HepG2 (cell line): ENCODE data around the gene HOXD8. TPM values are rescaled to one million over a fixed set of nuclear protein-coding genes. Genes with fewer than 3 reads are reported as not detected.

Experiments used
- ATAC-seq: fragments of 200-7000 bp; cut with Tn5 transposase; 3 replicates; pipeline ENCODE4 v1.9.1; 2020; ENCODE audit warnings: mild to moderate bottlenecking, moderate library complexity
- BruUV-seq: library from RNA; stranded (reverse); fragments of 400-500 nt; replicated peaks from 2 replicates; lab custom pipeline; 2021; lab: Mats Ljungman, UMichigan
- CTCF ChIA-PET: fragments of 300-600 bp; formaldehyde crosslinking; extraction: SDS; loops from one replicate; lab custom pipeline; 2021; ENCODE audit warnings: low total read pairs, inconsistent platforms, low intra/inter-chr PET ratio; lab: Yijun Ruan, JAX
- POLR2A ChIA-PET: fragments of 350-600 bp; sonication (Branson Sonifier 250); formaldehyde crosslinking; loops from one replicate; lab custom pipeline; 2020; ENCODE audit warnings: antibody characterized with exemption, inconsistent platforms; lab: Yijun Ruan, JAX
- DNase-seq: peaks from one replicate; pipeline ENCODE4 v3.0.0-alpha.2; 2015; ENCODE audit warnings: low spot score
- FAIRE-seq: peaks from 3 replicates; lab custom pipeline; 2011; peaks lifted over from hg19 to GRCh38; lab: Jason Lieb, UNC
- H2AFZ ChIP-seq: one replicate; pipeline ENCODE4 v1.6.1; 2011; ENCODE audit warnings: low read length, inconsistent platforms
- H3K27ac ChIP-seq: fragments of 300-600 bp; 3 replicates; pipeline ENCODE4 v1.8.0; 2011; ENCODE audit warnings: mixed run types, mild to moderate bottlenecking, mixed read lengths, low read length, inconsistent platforms; ENCODE audit not compliant: insufficient read depth; ENCODE audit errors: extremely low read length
- H3K27me3 ChIP-seq, 2 experiments: fragments of 200-600 bp in 1 of 2; 2 replicates in 1 of 2; 3 replicates in 1 of 2; pipeline versions ENCODE4 v1.6.0 to v1.8.0; 2011; ENCODE audit warnings: low read length in 2 of 2, mild to moderate bottlenecking in 2 of 2, moderate library complexity in 2 of 2, inconsistent platforms in 1 of 2; ENCODE audit not compliant: insufficient read depth in 2 of 2, control insufficient read depth in 1 of 2
- H3K36me3 ChIP-seq, 2 experiments: fragments of 200-600 bp in 1 of 2; replicated peaks in 1 of 2; 2 replicates in 1 of 2; 3 replicates in 1 of 2; pipeline versions ENCODE4 v1.5.1 to v1.8.0; 2011; ENCODE audit warnings: low read length in 2 of 2, inconsistent platforms in 1 of 2; ENCODE audit not compliant: insufficient read depth in 2 of 2, control insufficient read depth in 1 of 2
- H3K4me1 ChIP-seq: 2 replicates; pipeline ENCODE4 v1.5.1; 2012; ENCODE audit warnings: low read length, inconsistent platforms; ENCODE audit not compliant: insufficient read depth
- H3K4me2 ChIP-seq: 2 replicates; pipeline ENCODE4 v1.6.0; 2011; ENCODE audit warnings: low read depth, low read length, inconsistent platforms
- H3K4me3 ChIP-seq, 3 experiments: fragments of 200-600 bp in 1 of 3; sonication (generic), shearing (Covaris generic) in 1 of 3; replicated peaks in 1 of 3; 2 replicates each; pipeline ENCODE4 v1.5.1; 2011 to 2016; ENCODE audit warnings: low read length in 3 of 3, inconsistent platforms in 2 of 3, low read depth in 2 of 3, mild to moderate bottlenecking in 2 of 3, control low read depth in 1 of 3, mixed read lengths in 1 of 3; ENCODE audit not compliant: insufficient read depth in 1 of 3
- H3K79me2 ChIP-seq: one replicate; pipeline ENCODE4 v1.6.1; 2011; ENCODE audit warnings: low read length, inconsistent platforms; ENCODE audit not compliant: insufficient read depth
- H3K9ac ChIP-seq: 2 replicates; pipeline ENCODE4 v1.6.0; 2011; ENCODE audit warnings: mild to moderate bottlenecking, low read depth, low read length, inconsistent platforms; ENCODE audit not compliant: insufficient read depth
- H3K9me3 ChIP-seq: 2 replicates; pipeline ENCODE4 v1.5.1; 2012; ENCODE audit warnings: mild to moderate bottlenecking, low read length
- H4K20me1 ChIP-seq: 2 replicates; pipeline ENCODE4 v1.6.0; 2011; ENCODE audit warnings: inconsistent platforms, mild to moderate bottlenecking, low read length, moderate library complexity; ENCODE audit not compliant: insufficient read depth
- EZH2 ChIP-seq: conservative IDR thresholded peaks from 2 replicates; pipeline ENCODE4 v1.6.1; 2012; ENCODE audit warnings: mild to moderate bottlenecking, low read depth, low read length, moderate library complexity
- WGBS: methylation state at CpG from one replicate; pipeline ENCODE4 v1.1.6; 2017; ENCODE audit warnings: low lambda C conversion rate; 5-methylcytosine and 5-hydroxymethylcytosine counted together
- in situ Hi-C: cut with HindIII; loops from 2 replicates; pipeline ENCODE4 v1.10.0; 2017; ENCODE audit warnings: low pct_unique_long_range_greater_than_20kb; ENCODE audit not compliant: extremely low pct_ligation_motif_present
- intact Hi-C: fragments of 100-400 bp; cut with micrococcal nuclease; formaldehyde crosslinking; loops from one replicate; pipeline ENCODE4 v1.10.0; 2022; ENCODE audit not compliant: unreplicated experiment
- polyA plus RNA-seq, 8 experiments: library from polyadenylated mRNA; depleted of rRNA in 3 of 8; stranded (reverse) in 7 of 8; unstranded in 1 of 8; fragments of >200 nt; fragmentation: Illumina TruSeq in 4 of 8; extraction: Trizol in 4 of 8; gene quantifications; 2 replicates each; pipeline versions ENCODE4 v1.2.1 to v1.2.3, GENCODE V29; 2011 to 2016; ENCODE audit warnings: low read depth in 4 of 8, missing spikeins in 1 of 8, mixed read lengths in 1 of 8; ENCODE audit not compliant: insufficient read depth in 1 of 8
- total RNA-seq, 5 experiments: library from RNA; depleted of rRNA; stranded (reverse); fragments of >200 nt; fragmentation: Illumina TruSeq; extraction: Trizol; gene quantifications; 2 replicates each; pipeline ENCODE4 v1.2.3, GENCODE V29; 2016; ENCODE audit warnings: low read depth in 1 of 5
- TF ChIP-seq, protein P1 (sequence below): sonication (generic); formaldehyde crosslinking; IDR thresholded peaks from 2 replicates; pipeline ENCODE4 v1.8.1; 2023; ENCODE audit warnings: mild to moderate bottlenecking, missing genetic modification reagents

The HOXD8 gene
- total and polyA plus RNA-seq, 2 of the 13 experiments (the other 11 are each of a cell fraction or from before 2014, with no cell fraction given), result not detected

DNA sequence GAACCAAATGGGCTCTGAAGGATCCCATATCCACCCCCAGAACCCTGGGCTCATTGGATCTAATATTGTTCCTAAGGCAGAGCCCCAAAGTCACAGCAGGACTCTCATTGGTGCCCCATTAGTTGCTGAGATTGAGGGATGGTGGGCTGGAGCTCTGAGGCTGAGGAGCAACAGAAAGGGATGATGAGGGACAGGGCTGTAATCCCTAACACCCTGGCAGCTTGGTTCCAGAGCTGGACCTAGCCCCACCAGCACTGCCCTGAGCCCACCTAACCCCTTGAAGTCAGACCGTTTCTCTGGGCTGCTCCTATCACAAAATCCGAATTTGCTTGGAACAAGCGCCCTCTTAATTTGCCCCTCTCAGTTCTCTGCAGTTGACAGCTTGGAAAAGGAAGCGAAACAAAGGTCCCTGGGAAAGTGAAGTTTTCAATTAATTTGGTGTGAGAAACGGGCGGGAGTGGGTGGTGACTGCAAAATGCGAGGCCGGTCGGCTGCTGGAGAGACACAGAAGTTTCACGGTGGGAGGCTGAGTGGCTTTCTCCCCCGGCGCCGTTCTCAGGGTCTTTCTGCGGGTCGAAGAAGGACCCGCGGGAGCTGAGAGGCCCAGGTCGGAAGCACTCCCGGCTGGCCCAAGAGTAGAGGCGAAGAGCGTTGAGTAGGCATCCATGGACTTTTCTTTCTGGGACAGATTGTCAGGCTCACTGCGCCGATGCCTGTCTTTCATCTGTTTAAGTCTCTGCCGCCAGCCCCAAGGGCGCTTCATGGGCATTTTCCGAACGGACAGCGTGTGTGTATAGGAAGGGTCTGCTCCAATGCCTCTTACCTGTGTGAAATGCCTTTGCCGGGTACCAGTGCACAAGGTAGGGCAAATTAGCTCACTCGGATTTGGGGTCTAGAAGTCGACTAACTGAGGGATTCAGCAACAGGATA is 37.9 kb upstream of the HOXD8 start:
- Histone ChIP-seq H3K27me3 (peaks cover 18 to 93% of the 10 kb centered on the region in 2 experiments), H2AFZ (no peak overlapping the region), H3K9ac (no peak overlapping the region), H4K20me1 (no peaks in the 10 kb centered on the region), H3K27ac (no peak overlapping the region), H3K4me3 (no peak overlapping the region), H3K9me3 (no peaks in the 10 kb centered on the region), H3K79me2 (no peaks in the 10 kb centered on the region), H3K4me1 (peaks cover 17% of the 10 kb centered on the region), H3K4me2 (no peak overlapping the region), H3K36me3 (no peaks in the 10 kb centered on the region)
- CTCF ChIA-PET, result no interaction called here
- TF ChIP-seq, protein P1, sequence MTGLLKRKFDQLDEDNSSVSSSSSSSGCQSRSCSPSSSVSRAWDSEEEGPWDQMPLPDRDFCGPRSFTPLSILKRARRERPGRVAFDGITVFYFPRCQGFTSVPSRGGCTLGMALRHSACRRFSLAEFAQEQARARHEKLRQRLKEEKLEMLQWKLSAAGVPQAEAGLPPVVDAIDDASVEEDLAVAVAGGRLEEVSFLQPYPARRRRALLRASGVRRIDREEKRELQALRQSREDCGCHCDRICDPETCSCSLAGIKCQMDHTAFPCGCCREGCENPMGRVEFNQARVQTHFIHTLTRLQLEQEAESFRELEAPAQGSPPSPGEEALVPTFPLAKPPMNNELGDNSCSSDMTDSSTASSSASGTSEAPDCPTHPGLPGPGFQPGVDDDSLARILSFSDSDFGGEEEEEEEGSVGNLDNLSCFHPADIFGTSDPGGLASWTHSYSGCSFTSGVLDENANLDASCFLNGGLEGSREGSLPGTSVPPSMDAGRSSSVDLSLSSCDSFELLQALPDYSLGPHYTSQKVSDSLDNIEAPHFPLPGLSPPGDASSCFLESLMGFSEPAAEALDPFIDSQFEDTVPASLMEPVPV (CRISPR knock-in tag), result no peak
- peak; percentile 87; the same call in 1 of the 2 replicates for TF ChIP-seq EZH2
- WGBS, result 31% methylated on average over 25 of the region's 31 CpGs
- in situ Hi-C loops (no loop called here), intact Hi-C loops (no loop called here)
- FAIRE-seq (no peak), ATAC-seq (no peak), DNase-seq (no peak)
- POLR2A ChIA-PET, result no interaction called here
- no TSS peak for BruUV-seq
